Effector memory CD8-positive, alpha-beta T cell (primary cell): ENCODE data around the gene FGF19.

ENCODE experiments used
- ATAC-seq: fragments of 150-1000 bp; cut with Tn5 transposase; replicated peaks from 2 replicates; pipeline ENCODE4 v1.10.0; 2021; ENCODE audit warnings: mild to moderate bottlenecking, moderate library complexity
- DNase-seq, 3 experiments: peaks; one replicate each; pipeline ENCODE4 v3.0.0; 2021
- H3K27ac Mint-ChIP-seq, 2 donors: one replicate each; pipeline ENCODE4 v1.8.0; 2022; ENCODE audit warnings: mild to moderate bottlenecking in 2 of 2, mixed read lengths in 2 of 2, moderate library complexity in 2 of 2
- H3K27me3 Mint-ChIP-seq, 2 donors: one replicate each; pipeline ENCODE4 v1.8.0; 2022; ENCODE audit warnings: mixed read lengths in 2 of 2
- H3K36me3 Mint-ChIP-seq: one replicate; pipeline ENCODE4 v1.8.0; 2022; ENCODE audit warnings: mild to moderate bottlenecking, moderate library complexity, mixed read lengths; ENCODE audit not compliant: insufficient read depth
- H3K4me1 Mint-ChIP-seq, 2 donors: one replicate each; pipeline ENCODE4 v1.8.0; 2022; ENCODE audit warnings: low read depth in 2 of 2, mixed read lengths in 2 of 2
- H3K4me3 Mint-ChIP-seq, 2 donors: one replicate each; pipeline ENCODE4 v1.8.0; 2022; ENCODE audit warnings: mild to moderate bottlenecking in 2 of 2, mixed read lengths in 2 of 2, moderate library complexity in 2 of 2
- H3K9me3 Mint-ChIP-seq, 2 donors: one replicate each; pipeline ENCODE4 v1.8.0; 2022; ENCODE audit warnings: mixed read lengths in 2 of 2

The FGF19 gene

DNA sequence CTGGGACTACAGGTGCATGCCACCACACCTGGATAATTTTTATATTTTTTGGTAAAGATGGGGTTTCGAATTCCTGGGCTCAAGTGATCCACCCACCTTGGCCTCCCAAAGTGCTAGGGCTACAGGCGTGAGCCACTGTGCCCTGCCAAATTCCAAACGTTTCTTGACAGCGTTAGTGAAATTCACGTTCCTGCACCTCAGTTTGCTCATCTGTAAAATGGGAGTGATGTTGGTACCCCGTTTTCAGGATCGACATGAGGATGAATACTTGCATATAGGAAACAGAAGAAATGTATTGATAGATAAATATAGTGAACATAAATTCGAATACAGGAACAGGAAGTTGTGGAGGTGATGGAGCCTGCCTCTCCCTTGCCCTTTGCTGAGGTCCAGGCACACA lies 18.5 kb downstream of the FGF19 start:
- H3K4me1 Mint-ChIP-seq = peaks cover 4% of the 10 kb centered on the region in 2 donors
- no peaks in the 10 kb centered on the region for H3K9me3 Mint-ChIP-seq
- peaks cover 23 to 26% of the 10 kb centered on the region in 2 donors for H3K27me3 Mint-ChIP-seq
- no peaks in the 10 kb centered on the region for H3K36me3 Mint-ChIP-seq
- DNase-seq (no peak), ATAC-seq (no peak)
- peak overlapping the region; percentile 59 to 69 for H3K4me3 Mint-ChIP-seq
- no peak overlapping the region for H3K27ac Mint-ChIP-seq

DNA sequence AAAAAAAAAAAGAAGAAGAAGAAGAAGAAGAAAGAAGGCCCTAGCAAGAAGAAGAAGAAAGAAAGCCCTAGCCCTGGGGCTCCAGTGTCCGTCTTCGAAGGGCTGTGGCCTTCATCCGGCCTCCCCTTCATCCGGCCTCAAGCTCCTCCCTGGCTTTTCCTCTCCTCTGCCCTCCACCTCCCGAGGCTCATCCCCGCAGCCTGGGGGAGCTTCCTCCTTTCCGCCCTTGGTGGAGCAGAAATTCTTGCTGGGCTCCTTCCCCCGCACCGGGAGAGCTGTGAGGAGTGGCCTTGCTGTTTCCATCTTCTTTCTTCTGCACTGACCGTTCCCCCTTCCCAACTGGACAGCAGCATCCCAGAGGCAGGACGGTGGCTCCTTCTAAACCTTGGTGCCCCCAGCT lies 19.2 kb downstream of the FGF19 start:
- Mint-ChIP-seq H3K27me3 (peaks cover 16 to 21% of the 10 kb centered on the region in 2 donors), H3K36me3 (no peaks in the 10 kb centered on the region), H3K4me1 (peaks cover 4% of the 10 kb centered on the region in 2 donors), H3K4me3 (no peak overlapping the region), H3K27ac (no peak overlapping the region), H3K9me3 (no peaks in the 10 kb centered on the region)
- DNase-seq = no peak
- ATAC-seq = no peak

DNA sequence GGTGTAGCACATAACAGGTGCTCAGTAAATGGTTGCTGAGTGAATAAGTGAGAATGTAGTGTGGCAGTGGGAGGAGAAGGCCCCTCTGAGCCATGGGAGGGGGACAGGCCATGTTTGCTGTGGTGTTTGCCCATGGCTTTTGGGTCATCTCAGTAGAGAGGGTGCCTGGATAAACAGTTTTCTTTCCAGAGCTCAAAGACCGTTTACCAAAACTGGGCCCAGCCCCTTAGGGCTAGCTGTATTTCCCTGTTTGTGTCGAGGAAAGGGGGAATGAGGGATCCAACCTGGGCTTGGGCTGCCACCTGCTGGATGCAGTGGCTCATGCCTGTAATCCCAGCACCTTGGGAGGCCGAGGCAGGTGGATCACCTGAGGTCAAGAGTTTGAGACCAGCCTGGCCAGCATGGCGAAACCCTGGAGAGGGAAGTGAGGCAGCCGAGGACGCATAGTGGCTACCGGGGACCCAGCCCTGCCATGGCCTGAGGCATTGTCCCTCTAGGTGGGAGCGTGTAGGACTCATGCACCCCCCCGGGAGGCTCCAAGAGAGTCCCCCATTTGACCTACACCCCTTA lies 20.0 kb downstream of the FGF19 start:
- no peak overlapping the region for H3K27ac Mint-ChIP-seq
- H3K4me3 Mint-ChIP-seq = no peak overlapping the region
- H3K9me3 Mint-ChIP-seq = no peaks in the 10 kb centered on the region
- no peaks in the 10 kb centered on the region for H3K36me3 Mint-ChIP-seq
- no peak for DNase-seq
- no peak for ATAC-seq
- H3K27me3 Mint-ChIP-seq = peaks cover 8 to 17% of the 10 kb centered on the region in 2 donors
- peaks cover 4% of the 10 kb centered on the region in 2 donors for H3K4me1 Mint-ChIP-seq

DNA sequence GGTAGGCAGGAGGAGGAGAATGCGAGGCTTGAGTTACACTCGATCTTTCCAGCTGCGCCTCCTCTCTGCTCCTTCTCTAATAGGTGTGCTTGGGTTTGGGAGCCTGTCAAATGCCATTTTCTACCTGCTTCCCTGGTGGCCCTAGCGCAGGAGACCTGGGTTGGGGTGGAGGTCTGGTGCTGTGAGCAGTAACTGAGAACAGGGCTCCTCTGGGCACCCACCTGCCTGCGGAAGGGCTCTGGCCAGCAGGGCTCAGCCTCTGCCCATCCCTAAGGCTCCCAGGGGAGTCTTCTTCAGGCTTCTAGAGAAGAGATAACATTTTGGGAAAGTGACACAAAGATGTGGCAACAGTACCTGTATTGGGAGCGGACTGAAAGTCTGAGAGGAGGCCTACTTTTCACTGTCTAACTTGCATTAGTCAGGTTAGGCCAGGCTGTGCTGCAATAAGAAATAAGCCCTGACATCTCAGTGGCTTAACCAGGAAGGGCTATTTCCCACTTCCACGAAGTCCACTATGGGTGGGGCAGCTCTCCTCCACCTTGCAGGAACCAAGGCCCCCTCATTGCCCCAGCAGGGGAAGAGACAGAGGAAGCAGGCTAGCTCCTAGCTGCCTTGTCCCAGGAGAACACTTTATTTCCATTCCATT lies 21.0 kb downstream of the FGF19 start:
- Mint-ChIP-seq H3K9me3 (no peaks in the 10 kb centered on the region), H3K27ac (no peak overlapping the region), H3K4me1 (peaks cover 4% of the 10 kb centered on the region in 2 donors), H3K36me3 (no peaks in the 10 kb centered on the region), H3K27me3 (peaks cover 0 to 8% of the 10 kb centered on the region in 2 donors), H3K4me3 (no peak overlapping the region)
- DNase-seq (no peak), ATAC-seq (no peak)

DNA sequence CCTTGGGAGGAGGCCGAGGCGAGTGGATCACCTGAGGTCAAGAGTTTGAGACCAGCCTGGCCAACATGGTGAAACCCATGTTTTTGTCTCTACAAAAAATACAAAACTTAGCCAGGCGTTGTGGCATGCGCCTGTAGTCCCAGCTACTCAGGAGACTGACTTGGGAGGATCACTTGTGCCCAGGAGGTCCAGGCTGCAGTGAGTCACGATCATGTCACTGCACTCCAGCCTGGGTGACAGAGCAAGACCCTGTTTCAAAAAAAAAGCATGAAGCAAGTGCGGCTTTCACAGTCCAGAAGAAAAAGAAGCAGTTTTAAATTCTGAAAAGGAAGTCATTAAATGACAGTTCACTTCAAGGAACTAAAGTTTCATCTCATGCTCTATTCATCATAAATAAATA lies 21.6 kb downstream of the FGF19 start:
- Mint-ChIP-seq H3K27me3 (peaks cover 0 to 8% of the 10 kb centered on the region in 2 donors), H3K27ac (no peak overlapping the region), H3K36me3 (no peaks in the 10 kb centered on the region), H3K4me3 (no peak overlapping the region), H3K4me1 (peaks cover 4% of the 10 kb centered on the region in 2 donors), H3K9me3 (no peaks in the 10 kb centered on the region)
- DNase-seq (no peak), ATAC-seq (no peak)

DNA sequence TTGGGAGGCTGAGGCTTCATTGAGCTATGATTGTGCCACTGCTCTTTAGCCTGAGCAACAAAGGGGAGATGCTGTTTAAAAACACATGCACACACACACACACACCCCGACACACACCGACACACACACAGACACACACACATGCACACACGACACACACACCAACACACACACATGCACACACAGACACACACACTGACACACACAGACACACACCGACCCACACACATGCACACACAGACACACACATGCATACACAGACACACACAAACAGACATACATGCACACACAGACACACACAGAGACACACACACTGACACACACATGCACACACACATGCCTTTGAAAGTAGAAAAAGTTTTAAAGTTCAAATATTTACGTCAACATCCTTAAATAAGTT lies 23.1 kb downstream of the FGF19 start:
- Mint-ChIP-seq H3K4me3 (no peak overlapping the region), H3K27ac (no peak overlapping the region), H3K4me1 (peaks cover 3 to 4% of the 10 kb centered on the region in 2 donors), H3K27me3 (peaks cover 0 to 3% of the 10 kb centered on the region in 2 donors), H3K9me3 (no peaks in the 10 kb centered on the region), H3K36me3 (peaks cover 2% of the 10 kb centered on the region)
- DNase-seq (no peak), ATAC-seq (no peak)

DNA sequence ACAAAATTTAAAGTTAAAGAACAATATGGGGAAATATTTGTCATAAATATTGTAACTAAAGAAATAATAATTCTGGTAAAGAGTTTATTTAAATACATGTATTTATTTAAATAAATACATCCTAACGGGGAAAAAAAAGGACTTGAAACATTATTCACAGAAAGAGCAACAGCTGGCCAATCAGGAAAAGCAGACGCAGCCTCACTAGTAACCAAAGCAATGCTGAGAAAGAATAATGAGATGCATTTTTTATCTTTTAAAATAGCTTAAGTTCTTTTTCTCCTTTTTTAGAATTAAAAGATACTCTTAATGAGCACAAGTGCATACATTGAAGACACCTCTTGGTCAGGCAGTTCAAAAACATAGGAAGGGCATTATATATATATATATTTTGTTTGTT lies 26.1 kb downstream of the FGF19 start:
- Mint-ChIP-seq H3K27me3 (no peaks in the 10 kb centered on the region), H3K36me3 (peaks cover 18% of the 10 kb centered on the region), H3K9me3 (no peaks in the 10 kb centered on the region), H3K4me1 (peaks cover 13 to 20% of the 10 kb centered on the region in 2 donors), H3K4me3 (no peak overlapping the region), H3K27ac (no peak overlapping the region)
- no peak for ATAC-seq
- DNase-seq = no peak

DNA sequence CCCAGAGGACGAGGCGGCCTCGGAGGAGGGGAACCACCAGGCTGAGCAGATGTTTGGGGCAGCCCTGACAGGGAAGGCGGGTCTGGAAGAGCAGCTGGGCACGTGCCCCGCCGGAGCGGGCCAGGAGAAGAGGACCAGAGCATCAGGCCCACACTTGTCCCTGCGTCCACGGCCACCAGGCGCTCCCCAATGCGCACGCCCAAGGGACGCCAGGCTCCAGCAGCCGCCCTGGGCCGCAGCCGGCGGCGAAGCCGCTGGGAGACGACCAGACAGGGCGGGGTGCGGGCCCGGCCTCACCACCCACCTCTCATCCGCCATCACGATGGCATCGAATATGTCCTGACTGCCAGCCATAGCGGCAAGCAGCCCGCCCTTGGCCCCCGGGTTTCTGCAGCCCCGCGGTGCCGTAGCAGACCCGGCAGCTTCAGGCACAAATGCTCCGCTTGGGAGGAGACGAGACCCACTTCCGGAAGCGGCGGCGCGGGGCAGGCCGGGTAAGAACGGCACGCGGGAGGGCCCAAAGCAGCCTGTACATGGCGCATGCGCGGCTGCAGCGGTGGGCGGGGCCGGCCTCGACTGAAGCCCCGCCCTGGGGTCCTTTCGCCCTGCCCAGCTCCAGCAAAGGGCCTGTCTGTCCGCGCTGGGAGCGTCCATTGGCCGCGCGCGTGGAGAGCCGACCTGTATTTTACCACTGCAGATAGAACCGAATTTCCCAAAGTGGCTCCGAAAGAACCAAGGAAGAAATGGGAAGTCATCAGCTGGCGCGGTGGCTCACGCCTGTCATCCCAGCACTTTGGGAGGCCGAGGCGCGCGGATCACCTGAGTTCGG lies 28.7 kb downstream of the FGF19 start, which contains the start of gene LTO1:
LTO1 (minus strand) TSS at position 468 of the 829 bp plus-strand sequence; CDS start at position 354, 114 bp downstream.
- Mint-ChIP-seq H3K27ac (peak within 1 kb of the TSS; percentile 85 to 98), H3K9me3 (no peaks in the 10 kb centered on the region), H3K4me1 (peaks cover 23 to 31% of the 10 kb centered on the region in 2 donors), H3K4me3 (peak within 1 kb of the TSS; percentile 89 to 98), H3K27me3 (no peaks in the 10 kb centered on the region), H3K36me3 (peaks cover 34% of the 10 kb centered on the region)
- DNase-seq = peak; percentile 89 to 92 (median 90)
- ATAC-seq = peak; percentile 92

DNA sequence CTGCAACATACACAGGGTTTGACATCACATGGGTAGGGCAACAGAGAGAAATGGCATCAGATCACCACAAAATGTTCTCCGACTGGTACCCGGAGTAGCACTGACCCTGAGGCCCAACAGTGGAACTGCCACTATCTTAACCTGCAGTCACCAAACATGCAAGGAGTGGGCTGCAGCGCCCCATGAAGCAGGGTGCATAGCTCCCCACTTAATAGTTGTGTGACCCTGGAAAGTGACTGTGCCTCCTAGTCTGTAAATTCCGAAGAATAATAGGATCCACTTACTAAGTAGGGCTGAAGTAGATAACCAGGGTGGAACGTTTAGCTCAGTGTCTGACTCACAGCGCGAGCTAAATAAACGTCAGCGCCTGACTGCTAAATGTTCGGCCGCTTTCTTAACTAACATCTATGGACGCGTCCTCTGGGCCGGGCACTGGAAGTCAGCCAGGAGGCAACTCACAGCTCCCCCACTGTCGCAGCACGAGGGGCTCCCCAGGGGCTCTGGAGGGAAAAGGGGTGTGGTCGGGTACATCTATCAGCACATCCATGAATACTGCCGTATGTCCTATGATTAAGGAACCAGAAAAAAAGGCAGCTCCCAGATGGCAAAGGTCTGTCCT lies 29.4 kb downstream of the FGF19 start:
- H3K27me3 Mint-ChIP-seq = no peaks in the 10 kb centered on the region
- no peak for ATAC-seq
- peak in 1 of 3 experiments; percentile 7 for DNase-seq
- peak overlapping the region; percentile 89 to 98 for H3K4me3 Mint-ChIP-seq
- H3K27ac Mint-ChIP-seq = peak overlapping the region; percentile 85 to 98
- H3K9me3 Mint-ChIP-seq = no peaks in the 10 kb centered on the region
- H3K4me1 Mint-ChIP-seq = peaks cover 28 to 31% of the 10 kb centered on the region in 2 donors
- H3K36me3 Mint-ChIP-seq = peaks cover 38% of the 10 kb centered on the region

DNA sequence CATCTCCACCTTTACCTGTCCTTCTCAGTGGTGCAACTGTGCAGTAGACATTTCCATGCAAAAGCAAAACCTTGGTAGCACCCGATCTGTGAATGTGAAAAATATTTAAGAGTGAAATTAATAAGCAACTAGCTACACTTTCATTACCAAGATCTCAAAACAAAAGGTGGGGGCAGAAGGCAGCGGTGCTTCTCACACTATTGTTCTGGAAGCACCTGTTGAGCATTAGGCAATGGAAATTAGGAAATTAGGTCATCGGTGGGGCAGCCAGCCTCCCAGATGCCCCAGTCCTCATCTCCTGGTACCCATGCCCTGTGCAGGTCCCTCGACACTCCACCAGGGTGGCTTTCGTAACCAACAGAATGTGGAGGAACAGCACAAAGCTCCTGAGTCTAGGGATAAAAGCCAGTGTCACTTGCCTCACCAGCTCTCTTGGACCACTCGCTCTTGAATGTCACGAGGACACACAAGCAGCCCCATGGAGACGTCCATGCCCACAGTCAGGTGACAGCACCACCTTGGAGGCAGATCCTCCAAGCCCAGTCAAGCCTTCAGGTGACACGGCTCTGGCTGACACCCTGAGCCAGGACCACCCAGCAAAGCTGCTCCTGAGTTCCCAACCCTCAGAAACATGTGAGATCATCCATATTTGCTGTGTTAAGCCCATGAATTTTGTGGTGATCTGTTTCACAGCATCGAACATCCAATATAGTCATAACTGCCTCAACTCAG lies 31.9 kb downstream of the FGF19 start:
- no peak overlapping the region for H3K4me3 Mint-ChIP-seq
- H3K4me1 Mint-ChIP-seq = peaks cover 30 to 38% of the 10 kb centered on the region in 2 donors
- DNase-seq (no peak), ATAC-seq (no peak)
- no peaks in the 10 kb centered on the region for H3K9me3 Mint-ChIP-seq
- peak overlapping the region; percentile 31 to 51 for H3K27ac Mint-ChIP-seq
- H3K27me3 Mint-ChIP-seq = no peaks in the 10 kb centered on the region
- peaks cover 55% of the 10 kb centered on the region for H3K36me3 Mint-ChIP-seq

DNA sequence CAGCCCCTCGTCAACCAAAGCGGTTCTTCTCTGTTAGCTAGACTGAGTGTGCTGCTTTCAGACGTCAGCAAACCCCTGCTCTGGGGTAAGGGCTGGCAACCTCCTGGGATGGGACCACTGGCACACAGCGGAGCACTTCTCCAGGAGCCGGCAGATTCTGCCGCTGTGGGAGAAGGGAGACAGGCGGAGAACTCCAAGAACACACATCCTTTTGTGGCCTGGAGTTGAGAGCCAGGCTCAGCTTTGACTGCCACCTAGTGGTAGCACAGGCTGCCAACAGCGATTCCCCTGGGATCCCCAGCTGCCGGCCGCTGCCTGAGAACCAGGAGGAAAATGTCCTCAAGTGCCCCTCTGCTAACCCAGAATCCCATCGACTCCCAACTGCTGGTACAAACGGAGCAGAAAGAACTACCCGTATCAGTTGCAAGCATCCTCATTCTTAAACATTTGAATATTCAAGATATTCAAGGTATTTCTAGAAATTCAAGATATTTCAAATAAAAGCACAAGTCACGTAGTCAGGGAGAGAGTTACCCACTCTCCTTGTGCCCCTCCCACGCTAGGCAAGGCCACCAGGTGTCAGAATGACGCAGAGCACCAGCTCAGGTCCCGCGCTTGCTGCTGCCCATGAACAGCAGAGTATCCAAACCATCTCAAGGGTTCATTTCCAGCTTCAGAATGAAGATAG lies 33.5 kb downstream of the FGF19 start:
- ATAC-seq = peak; percentile 15
- no peak overlapping the region for H3K4me3 Mint-ChIP-seq
- H3K4me1 Mint-ChIP-seq = peaks cover 27 to 34% of the 10 kb centered on the region in 2 donors
- H3K9me3 Mint-ChIP-seq = no peaks in the 10 kb centered on the region
- no peaks in the 10 kb centered on the region for H3K27me3 Mint-ChIP-seq
- peaks cover 54% of the 10 kb centered on the region for H3K36me3 Mint-ChIP-seq
- DNase-seq = peak; percentile 39 to 56 (median 49)
- H3K27ac Mint-ChIP-seq = peak overlapping the region; percentile 53 to 77

DNA sequence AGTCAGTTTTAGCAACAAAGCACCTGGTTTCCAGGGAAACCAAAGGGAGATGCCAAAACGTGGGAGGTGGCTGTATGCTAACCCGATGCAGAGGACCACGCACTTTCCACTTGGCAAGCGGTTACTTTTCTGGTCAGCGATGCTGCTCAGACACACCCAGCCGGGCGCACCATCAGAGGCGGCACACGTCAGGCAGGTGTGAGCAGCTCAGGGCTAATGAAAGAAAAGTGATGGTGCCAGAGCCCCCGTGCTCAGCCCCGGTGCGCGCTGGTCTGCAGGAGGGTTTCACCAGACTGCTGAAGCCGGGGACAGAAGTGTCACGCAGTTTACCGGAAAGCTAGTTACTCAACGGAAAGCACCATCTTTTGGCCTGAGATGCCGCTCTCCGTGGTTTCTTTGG lies 34.3 kb downstream of the FGF19 start:
- Mint-ChIP-seq H3K36me3 (peaks cover 47% of the 10 kb centered on the region), H3K4me3 (no peak overlapping the region), H3K27me3 (no peaks in the 10 kb centered on the region), H3K4me1 (peaks cover 25 to 31% of the 10 kb centered on the region in 2 donors), H3K27ac (peak overlapping the region; percentile 49 to 77), H3K9me3 (no peaks in the 10 kb centered on the region)
- ATAC-seq (no peak), DNase-seq (no peak)
